GM19351 (cell line): ENCODE data around the gene GMPPA.

Experiments used
- ATAC-seq: cut with Tn5 transposase; IDR thresholded peaks from one replicate; pipeline ENCODE4 v1.9.1; 2021; ENCODE audit warnings: mild to moderate bottlenecking, moderate library complexity; ENCODE audit not compliant: unreplicated experiment

The GMPPA gene

GRCh38 chr2:219517954-219518778 is 19.5 kb downstream of the GMPPA start:
- no peak for ATAC-seq

GRCh38 chr2:219519526-219519916 is 20.8 kb downstream of the GMPPA start:
- no peak for ATAC-seq

DNA sequence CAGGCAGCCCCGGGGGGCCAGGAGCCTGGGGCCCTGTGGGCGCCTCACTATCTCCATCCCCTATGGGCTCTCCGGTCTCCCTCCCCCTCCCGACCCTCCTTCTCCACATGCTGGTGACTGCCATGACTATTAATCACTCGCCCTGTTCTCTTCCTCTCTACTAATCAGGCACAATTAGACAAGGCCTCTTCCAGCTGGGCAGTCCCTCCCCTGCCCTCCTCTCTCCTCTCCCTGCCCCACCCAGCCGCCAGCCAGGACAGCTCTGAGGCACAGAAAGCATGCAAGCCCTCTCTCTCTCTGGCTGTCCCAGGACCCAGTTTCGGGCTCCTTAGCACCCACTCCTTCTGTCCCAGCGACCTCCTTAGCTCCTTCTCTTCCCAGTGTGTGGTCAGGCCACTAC is 21.4 kb downstream of the GMPPA start:
- ATAC-seq, result no peak

GRCh38 chr2:219521066-219521880 is 22.6 kb downstream of the GMPPA start:
- ATAC-seq, result no peak

- ATAC-seq, result no peak
Measured at GRCh38 chr2:219522111-219523030, 23.7 kb downstream of the GMPPA start.

DNA sequence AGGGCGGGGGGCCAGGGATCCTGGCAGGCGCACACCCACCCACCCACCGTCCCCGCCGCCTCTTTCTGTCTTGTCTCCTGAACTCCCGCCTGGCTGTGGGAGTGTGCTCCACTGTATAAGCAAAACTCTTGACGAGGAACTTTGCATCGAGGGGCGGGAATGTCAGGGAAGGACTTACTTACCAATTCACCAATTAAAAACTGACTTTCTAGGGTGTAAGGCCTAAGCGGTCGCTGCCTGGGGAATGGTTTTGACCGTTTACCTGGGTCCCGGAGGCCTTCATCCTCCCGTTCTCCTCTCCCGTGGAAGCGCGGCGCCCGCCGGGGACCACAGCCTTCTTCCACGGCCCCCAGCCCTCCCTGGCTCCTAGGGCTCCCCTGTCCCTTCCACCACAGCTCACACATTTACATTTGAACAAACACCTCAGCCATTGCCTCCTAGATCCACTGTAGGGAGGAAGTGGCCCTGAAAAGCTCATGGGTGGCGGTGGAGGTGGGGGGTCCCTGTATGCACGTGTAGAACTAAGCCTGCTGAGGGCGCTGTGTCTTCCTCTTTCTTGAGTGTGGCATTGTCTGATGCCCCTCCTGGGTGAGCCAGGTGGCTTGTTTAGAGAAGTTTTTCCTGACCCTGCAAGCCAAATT is 24.5 kb downstream of the GMPPA start:
- no peak for ATAC-seq

DNA sequence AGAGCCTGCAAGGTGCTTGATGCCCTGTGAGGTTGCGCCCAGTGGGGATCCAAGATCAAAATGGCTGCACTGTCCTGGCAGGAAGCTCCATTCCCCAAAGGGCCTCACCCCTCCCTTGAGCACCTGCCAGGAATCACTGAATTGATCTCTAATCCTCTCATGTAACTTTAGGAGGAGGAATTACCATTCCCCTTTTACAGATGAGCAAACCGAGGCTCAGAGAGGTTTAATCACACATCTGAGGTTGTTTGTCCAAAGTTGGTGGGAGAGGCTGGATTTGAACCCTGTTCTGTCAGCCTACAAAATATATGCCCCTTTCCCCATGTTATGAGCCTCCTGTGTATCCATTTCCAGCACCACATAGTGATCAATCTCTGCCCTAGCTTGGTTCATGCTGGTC is 26.1 kb downstream of the GMPPA start:
- no peak for ATAC-seq

DNA sequence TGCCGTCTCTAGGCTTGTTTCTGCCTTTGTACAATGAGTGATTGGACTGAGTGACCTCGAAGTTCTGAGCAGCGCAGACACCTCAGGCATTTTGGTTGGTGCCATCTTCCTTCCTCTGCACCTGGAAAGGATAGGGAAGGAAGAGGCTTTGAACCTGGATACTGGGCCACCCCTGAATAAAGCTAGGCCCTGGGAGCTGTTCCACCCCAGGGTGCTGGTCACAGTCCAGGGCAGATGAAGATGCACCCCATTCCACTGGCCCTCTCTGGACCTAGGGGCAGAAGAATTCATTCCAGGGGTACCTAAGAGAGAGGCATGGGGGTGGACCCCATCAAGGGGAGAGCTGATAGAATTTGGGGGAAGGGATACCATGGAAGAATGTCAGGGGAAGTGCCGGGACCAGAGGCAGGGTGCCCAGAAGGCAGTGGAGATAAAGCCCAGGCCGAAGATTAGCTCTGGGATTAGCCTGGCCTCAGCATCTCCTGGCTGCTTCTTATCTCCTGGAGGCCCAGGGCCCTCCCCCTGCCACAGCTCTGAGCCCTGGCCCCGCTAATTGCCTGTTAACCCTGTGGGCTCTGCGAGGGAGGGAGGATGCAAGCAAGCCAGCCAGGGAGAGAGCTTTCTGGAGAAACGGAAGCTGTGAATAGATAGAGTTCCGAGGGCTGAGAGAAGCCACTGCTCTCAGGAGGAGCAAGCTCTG is 27.0 kb downstream of the GMPPA start:
- ATAC-seq, result no peak

DNA sequence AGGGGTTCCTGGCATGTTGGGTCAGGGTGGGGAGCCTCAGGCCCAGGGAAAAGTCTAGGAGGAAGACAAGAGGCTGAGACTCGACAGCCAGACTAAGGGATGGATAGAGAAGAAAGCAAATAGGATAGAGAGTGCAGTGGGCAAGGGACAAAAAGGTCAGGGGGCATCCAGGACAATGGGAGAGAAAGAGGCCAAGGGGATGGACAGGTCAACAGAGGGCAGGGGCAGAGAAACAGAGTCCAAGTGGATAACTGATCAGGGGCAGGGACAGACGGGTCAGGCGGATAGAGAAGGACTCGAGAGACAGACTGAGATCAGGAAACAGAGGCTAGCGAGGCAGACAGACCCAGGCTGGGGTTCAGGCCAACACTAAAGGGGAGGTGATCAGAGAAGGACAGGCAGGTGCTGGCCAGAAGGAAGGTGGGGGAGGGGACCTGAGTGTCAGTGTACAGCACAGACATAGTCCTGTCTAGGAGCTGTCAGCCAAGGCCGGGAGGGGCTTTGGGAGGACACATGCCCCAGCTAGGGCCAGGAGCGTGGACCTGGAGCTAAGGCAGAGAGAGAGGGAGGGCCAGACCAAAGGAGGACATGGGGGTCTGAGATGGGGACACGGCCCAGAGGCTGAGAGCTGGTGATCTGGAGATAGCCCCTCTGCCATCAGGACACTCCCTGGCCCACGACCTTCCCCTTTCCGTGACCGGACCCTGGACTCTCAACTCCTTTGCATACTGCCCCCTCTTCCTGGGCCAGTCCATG is 27.8 kb downstream of the GMPPA start:
- ATAC-seq, result no peak

DNA sequence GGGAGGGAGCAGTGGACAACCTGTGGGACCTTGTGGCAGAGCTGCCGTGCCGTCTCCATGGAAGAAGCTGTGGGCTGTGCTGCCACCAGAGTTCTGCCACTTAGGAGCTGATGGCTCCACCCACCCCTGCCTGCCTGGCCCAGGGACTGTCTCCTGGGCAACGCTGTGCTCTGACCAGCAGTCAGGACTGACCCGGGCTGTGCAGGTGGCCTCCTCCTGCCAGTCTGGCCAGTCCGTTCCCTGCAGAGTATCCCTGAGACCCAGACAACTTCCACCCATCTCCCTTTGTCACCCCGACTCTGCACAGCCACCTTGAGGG is 28.3 kb downstream of the GMPPA start:
- no peak for ATAC-seq

DNA sequence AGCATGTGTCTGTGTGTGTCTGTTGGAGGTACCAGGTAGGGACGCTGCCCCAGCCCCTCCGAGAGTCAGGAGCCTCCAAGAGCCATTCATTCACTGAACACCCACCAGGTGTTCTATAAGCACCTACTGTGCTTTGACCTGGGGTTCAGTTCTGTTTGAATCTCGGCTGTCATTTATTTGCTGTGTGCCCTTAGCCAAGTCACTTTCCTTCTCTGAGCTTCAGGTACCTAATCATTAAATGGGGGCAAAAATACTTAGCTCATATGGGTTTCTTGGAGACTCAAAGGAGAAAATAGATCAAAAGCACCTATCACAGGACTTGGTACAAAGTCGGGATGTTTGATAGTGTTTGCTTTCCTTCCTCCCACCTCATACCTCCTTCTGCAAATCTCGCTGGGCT is 28.8 kb downstream of the GMPPA start:
- ATAC-seq, result no peak

- ATAC-seq, result peak; percentile 86
Measured at GRCh38 chr2:219530048-219530963, 31.6 kb downstream of the GMPPA start.

GRCh38 chr2:219531639-219532377 is 33.1 kb downstream of the GMPPA start:
- no peak for ATAC-seq

DNA sequence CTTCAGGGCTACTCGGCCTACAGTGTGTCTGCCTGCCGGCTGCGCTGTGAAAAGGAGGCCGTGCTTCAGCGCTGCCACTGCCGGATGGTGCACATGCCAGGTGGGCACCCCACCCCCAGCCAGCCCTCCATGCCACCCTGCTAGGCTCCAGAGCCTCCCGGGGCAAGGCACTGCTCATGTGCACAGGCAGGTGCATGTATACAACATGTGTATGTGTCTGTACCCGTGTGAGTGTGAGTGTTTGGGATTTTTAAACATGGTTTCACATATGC is 33.6 kb downstream of the GMPPA start:
- no peak for ATAC-seq

DNA sequence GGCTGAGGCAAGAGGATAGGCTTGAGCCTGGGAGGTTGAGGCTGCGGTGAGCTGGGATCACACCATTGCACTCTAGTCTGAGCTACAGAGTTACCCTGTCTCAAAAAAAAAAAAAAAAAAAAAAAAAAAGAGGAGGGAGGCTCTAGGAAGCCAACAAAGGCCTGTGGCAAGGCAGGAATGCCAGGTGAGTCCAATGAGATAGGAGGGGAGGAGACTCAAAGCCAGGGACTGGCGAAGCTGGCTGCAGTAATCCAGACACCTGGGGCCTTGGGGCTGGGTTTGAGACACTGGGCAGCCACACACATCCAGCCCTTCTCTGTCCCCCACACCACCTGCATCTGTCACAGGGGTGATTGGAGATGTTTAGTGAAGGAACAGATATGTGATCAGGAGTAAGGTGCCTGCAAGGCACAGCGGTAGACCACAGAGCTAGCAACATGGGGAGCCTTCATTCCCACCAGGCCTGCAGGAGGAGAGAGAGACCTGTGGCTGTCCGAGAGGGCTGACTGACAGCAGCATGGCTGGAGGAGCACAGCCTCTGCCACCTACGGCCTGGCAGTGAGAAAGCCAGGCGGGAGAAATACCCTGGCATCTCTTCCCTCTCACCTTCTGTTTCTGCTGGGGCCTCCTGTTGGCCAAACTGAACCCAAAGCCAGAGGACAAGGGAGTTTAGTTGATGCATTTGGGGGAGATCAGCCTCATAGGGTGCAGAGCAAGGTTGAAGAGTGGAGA is 35.4 kb downstream of the GMPPA start:
- no peak for ATAC-seq

GRCh38 chr2:219536425-219536824 is 37.7 kb downstream of the GMPPA start:
- no peak for ATAC-seq

- ATAC-seq, result no peak
Measured at GRCh38 chr2:219536967-219537366, 38.3 kb downstream of the GMPPA start.
